ENCODE results near the gene RAB4B. TPM values are rescaled to one million over a fixed set of nuclear protein-coding genes. Genes with fewer than 3 reads are reported as not detected.
A peak's percentile ranks its signal among the peaks of the same experiment; 100 is the strongest.

RAB4B gene
- total RNA-seq, 1 experiment from 2014 or later = 29.7 TPM

GRCh38 chr19:40750874-40751537, 27.0 kb upstream of the RAB4B start, which contains the start of gene SNRPA (continued):
- 0 out of 2 replicates have a peak, but pooled peaks have one; percentile 10 for TF ChIP-seq E2F4 (CRISPR knock-in tag; IDR thresholded peaks at IDR 0.05; ENCODE audit: borderline replicate concordance, low read depth)
- TF ChIP-seq E2F5 (CRISPR knock-in tag; IDR thresholded peaks at IDR 0.05) = no peak; the same call in 1 of the 2 replicates
- TF ChIP-seq SP1 (CRISPR knock-in tag; conservative IDR thresholded peaks at IDR 0.05) = peak; percentile 8; the same call in 1 of the 2 replicates
- TF ChIP-seq TP53 (CRISPR knock-in tag; IDR thresholded peaks at IDR 0.05) = no peak
- no peak for TF ChIP-seq CBFB (CRISPR knock-in tag; IDR thresholded peaks at IDR 0.05; ENCODE audit: low read depth)
- no peak for TF ChIP-seq ZNF416 (CRISPR knock-in tag; IDR thresholded peaks at IDR 0.05)
- no peak for TF ChIP-seq FOXJ3 (CRISPR knock-in tag; IDR thresholded peaks at IDR 0.05; ENCODE audit: borderline replicate concordance)
- TF ChIP-seq ZNF423 (CRISPR knock-in tag; IDR thresholded peaks at IDR 0.05) = no peak
- no peak for TF ChIP-seq RELA (CRISPR knock-in tag; IDR thresholded peaks at IDR 0.05; ENCODE audit: borderline replicate concordance)
- TF ChIP-seq AR (CRISPR knock-in tag; IDR thresholded peaks at IDR 0.05) = no peak
- TF ChIP-seq TEAD4 (CRISPR knock-in tag; IDR thresholded peaks at IDR 0.05) = no peak; the same call in 1 of the 2 replicates
- TF ChIP-seq ATF2 (CRISPR knock-in tag; IDR thresholded peaks at IDR 0.05; ENCODE audit: borderline replicate concordance, low read depth) = no peak
- no peak; the same call in 1 of the 2 replicates for TF ChIP-seq GABPB1 (CRISPR knock-in tag; IDR thresholded peaks at IDR 0.05)
- TF ChIP-seq ELF4 (CRISPR knock-in tag; IDR thresholded peaks at IDR 0.05; ENCODE audit: low read depth) = no peak
- TF ChIP-seq GRHL2 (CRISPR knock-in tag; IDR thresholded peaks at IDR 0.05; ENCODE audit: insufficient replicate concordance, severe bottlenecking) = no peak
- TF ChIP-seq FOXK1 (CRISPR knock-in tag; IDR thresholded peaks at IDR 0.05) = peak; percentile 62; the same call in 1 of the 2 replicates
- no peak for TF ChIP-seq RORB (CRISPR knock-in tag; IDR thresholded peaks at IDR 0.05)
- TF ChIP-seq STAT6 (CRISPR knock-in tag; conservative IDR thresholded peaks at IDR 0.05; ENCODE audit: low read depth) = no peak
- no peak for TF ChIP-seq ZMAT4 (CRISPR knock-in tag; IDR thresholded peaks at IDR 0.05)
- TF ChIP-seq TCF7 (CRISPR knock-in tag; IDR thresholded peaks at IDR 0.05; ENCODE audit: low read depth) = no peak
- 0 out of 2 replicates have a peak, but pooled peaks have one; percentile 17 for TF ChIP-seq ZNF219 (CRISPR knock-in tag; IDR thresholded peaks at IDR 0.05; ENCODE audit: borderline replicate concordance)
- no peak for TF ChIP-seq USF2 (CRISPR knock-in tag; IDR thresholded peaks at IDR 0.05)
- TF ChIP-seq KAT7 (CRISPR knock-in tag; IDR thresholded peaks at IDR 0.05; ENCODE audit: borderline replicate concordance) = no peak
- no peak for TF ChIP-seq MYBL2 (CRISPR knock-in tag; IDR thresholded peaks at IDR 0.05)
- no peak for TF ChIP-seq EMX1 (CRISPR knock-in tag; IDR thresholded peaks at IDR 0.05)
- TF ChIP-seq CDX4 (CRISPR knock-in tag; IDR thresholded peaks at IDR 0.05; ENCODE audit: borderline replicate concordance) = no peak
- peak; percentile 70 for TF ChIP-seq MAX (CRISPR knock-in tag; IDR thresholded peaks at IDR 0.05)
- 0 out of 2 replicates have a peak, but pooled peaks have one; percentile 22 for TF ChIP-seq PRRX2 (CRISPR knock-in tag; IDR thresholded peaks at IDR 0.05)
